MCF 10A (cell line): ENCODE results near the gene KLK10. TPM values are rescaled to one million over a fixed set of nuclear protein-coding genes. Genes with fewer than 3 reads are reported as not detected.
A peak's percentile ranks its signal among the peaks of the same experiment; 100 is the strongest.

ENCODE experiments used
- Bru-seq: library from RNA; stranded (reverse); fragments of 400-500 nt; gene quantifications from one replicate; lab custom pipeline; 2021; lab: Mats Ljungman, UMichigan
- BruChase-seq, 2 experiments: library from RNA; stranded (reverse); fragments of 400-500 nt; gene quantifications; one replicate each; lab custom pipeline; 2021; lab: Mats Ljungman, UMichigan
- BruUV-seq: library from RNA; stranded (reverse); fragments of 400-500 nt; replicated peaks from 2 replicates; lab custom pipeline; 2021; lab: Mats Ljungman, UMichigan
- CTCF ChIA-PET: fragments of 300-600 bp; sonication (Branson Sonifier 250); formaldehyde crosslinking; extraction: SDS; loops from one replicate; lab custom pipeline; 2021; ENCODE audit warnings: antibody characterized with exemption, inconsistent platforms; lab: Yijun Ruan, JAX
- POLR2A ChIA-PET: fragments of 300-600, 350-650 bp; sonication (Branson Sonifier 250); formaldehyde crosslinking; extraction: SDS; loops from one replicate; lab custom pipeline; 2020; ENCODE audit warnings: antibody characterized with exemption, inconsistent platforms; lab: Yijun Ruan, JAX
- DNase-seq: peaks from one replicate; pipeline ENCODE4 v3.0.0-alpha.2; 2018; ENCODE audit not compliant: unreplicated experiment
- H3K27ac Mint-ChIP-seq: one replicate; pipeline ENCODE4 v1.8.0; 2022; ENCODE audit warnings: mild to moderate bottlenecking, low read depth, mixed read lengths; ENCODE audit not compliant: unreplicated experiment
- H3K27me3 Mint-ChIP-seq: one replicate; pipeline ENCODE4 v1.8.0; 2022; ENCODE audit warnings: mixed read lengths; ENCODE audit not compliant: insufficient read depth, unreplicated experiment
- H3K36me3 Mint-ChIP-seq: one replicate; pipeline ENCODE4 v1.8.0; 2022; ENCODE audit warnings: mild to moderate bottlenecking, moderate library complexity, mixed read lengths; ENCODE audit not compliant: insufficient read depth, unreplicated experiment
- H3K4me1 Mint-ChIP-seq: one replicate; pipeline ENCODE4 v1.8.0; 2022; ENCODE audit warnings: mixed read lengths; ENCODE audit not compliant: insufficient read depth, unreplicated experiment
- H3K4me3 Mint-ChIP-seq: one replicate; pipeline ENCODE4 v1.8.0; 2022; ENCODE audit warnings: mild to moderate bottlenecking, moderate library complexity, mixed read lengths; ENCODE audit not compliant: unreplicated experiment
- H3K9me3 Mint-ChIP-seq: one replicate; pipeline ENCODE4 v1.8.0; 2022; ENCODE audit warnings: mixed read lengths; ENCODE audit not compliant: unreplicated experiment
- CTCF ChIP-seq: fragments of 200-600 bp; IDR thresholded peaks from one replicate; pipeline ENCODE4 v1.8.0; 2022; ENCODE audit warnings: antibody characterized with exemption, mild to moderate bottlenecking; ENCODE audit not compliant: unreplicated experiment
- intact Hi-C: fragments of 100-400 bp; cut with micrococcal nuclease; formaldehyde crosslinking; loops from 2 replicates; pipeline ENCODE4 v1.14.1; 2022
- long read RNA-seq: library from polyadenylated mRNA; stranded (forward); transcript quantifications from one replicate; pipeline ENCODE4 v2.0.0, GENCODE V29; 2022
- total RNA-seq: library from RNA; stranded (reverse); gene quantifications from 2 replicates; pipeline ENCODE4 v1.2.3, GENCODE V29; 2022

KLK10 gene
- total RNA-seq (not detected in 2 replicates), Bru-seq, nascent RNA (not detected), BruChase-seq, experiment 1, labeled RNA remaining after a 6-hour chase (not detected), BruChase-seq, experiment 2, labeled RNA remaining after a 2-hour chase (not detected)
- long read RNA-seq, partial matches to known transcripts: 0 of 1 reads
- long read RNA-seq, other reads (novel, unspliced or antisense): 0 of 1 reads

GRCh38 chr19:51019544-51019925 is at the start of gene KLK10:
Gene KLK10 (minus strand): TSS chr19:51019709. CDS start chr19:51019130, 579 bp downstream.
- Mint-ChIP-seq H3K9me3 (no peaks in the 10 kb centered on the region), H3K27me3 (peaks cover 40% of the 10 kb centered on the region), H3K4me1 (peaks cover 7% of the 10 kb centered on the region), H3K36me3 (no peaks in the 10 kb centered on the region), H3K4me3 (peak within 1 kb of the TSS; percentile 32), H3K27ac (no peak within 1 kb of the TSS)
- no peak for TF ChIP-seq CTCF
- no peak for DNase-seq
- CTCF ChIA-PET: interaction anchor here (0.6 to 3.0 kb wide), 4 partner anchors 33 to 149 kb away, joined by 4 to 28 read pairs (median 9); no protein-coding TSS in a partner anchor
- POLR2A ChIA-PET: no interaction called here
- BruUV-seq: no TSS peak
- intact Hi-C loops: no loop called here

- BruUV-seq: no TSS peak
- no peak overlapping the region for H3K4me3 Mint-ChIP-seq
- CTCF ChIA-PET: interaction anchor here (0.6 to 1.1 kb wide), 3 partner anchors 30 to 591 kb away, joined by 3 to 5 read pairs (median 3); no protein-coding TSS in a partner anchor
These were observed 47.1 kb upstream of the KLK10 start for GRCh38 chr19:51066393-51067186.

GRCh38 chr19:51065221-51065960 is 45.9 kb upstream of the KLK10 start:
- Mint-ChIP-seq H3K4me1 (no peaks in the 10 kb centered on the region), H3K4me3 (no peak overlapping the region), H3K9me3 (peaks cover 27% of the 10 kb centered on the region), H3K27me3 (no peaks in the 10 kb centered on the region), H3K36me3 (no peaks in the 10 kb centered on the region), H3K27ac (no peak overlapping the region)
- no peak for DNase-seq
- no peak for TF ChIP-seq CTCF
- POLR2A ChIA-PET: interaction anchor here (0.6 kb wide), 1 partner anchor 1137 kb away, joined by 3 read pairs; no protein-coding TSS in a partner anchor
- intact Hi-C loops: no loop called here
- BruUV-seq: no TSS peak
- CTCF ChIA-PET: interaction anchor here (0.6 to 1.1 kb wide), 3 partner anchors 31 to 842 kb away, joined by 3 to 5 read pairs (median 3); no protein-coding TSS in a partner anchor

More at GRCh38 chr19:51066393-51067186, 47.1 kb upstream of the KLK10 start:
- intact Hi-C loops: no loop called here
- H3K36me3 Mint-ChIP-seq: no peaks in the 10 kb centered on the region
- peaks cover 17% of the 10 kb centered on the region for H3K9me3 Mint-ChIP-seq
- H3K27me3 Mint-ChIP-seq: no peaks in the 10 kb centered on the region
- no peak overlapping the region for H3K27ac Mint-ChIP-seq
- TF ChIP-seq CTCF: no peak
- no peak for DNase-seq
- H3K4me1 Mint-ChIP-seq: no peaks in the 10 kb centered on the region
- POLR2A ChIA-PET: interaction anchor here (0.7 to 1.0 kb wide), 2 partner anchors 16 to 24 kb away, joined by 3 to 4 read pairs; no protein-coding TSS in a partner anchor
